Caco-2 (cell line): Measurements from ENCODE around the gene SERPINB7. TPM values are rescaled to one million over a fixed set of nuclear protein-coding genes. Genes with fewer than 3 reads are reported as not detected.

Experiments used
- Bru-seq: library from RNA; stranded (reverse); fragments of 400-500 nt; gene quantifications from one replicate; lab custom pipeline; 2021; lab: Mats Ljungman, UMichigan
- BruChase-seq, 2 experiments: library from RNA; stranded (reverse); fragments of 400-500 nt; gene quantifications; one replicate each; lab custom pipeline; 2021; lab: Mats Ljungman, UMichigan
- BruUV-seq: library from RNA; stranded (reverse); fragments of 400-500 nt; replicated peaks from 2 replicates; lab custom pipeline; 2021; lab: Mats Ljungman, UMichigan
- CTCF ChIA-PET: fragments of 300-600 bp; sonication (Branson Sonifier 250); formaldehyde crosslinking; loops from one replicate; lab custom pipeline; 2022; ENCODE audit warnings: antibody characterized with exemption; lab: Charles Lee
- POLR2A ChIA-PET: fragments of 300-600 bp; sonication (Branson Sonifier 250); formaldehyde crosslinking; loops from one replicate; lab custom pipeline; 2022; ENCODE audit warnings: antibody characterized with exemption; lab: Charles Lee
- DNase-seq, 2 experiments: peaks; one replicate each; pipeline versions ENCODE4 v3.0.0 to v3.0.0-alpha.2; 2020 to 2022
- H3K27me3 ChIP-seq: replicated peaks from 2 replicates; pipeline ENCODE4 v1.6.0; 2011; ENCODE audit warnings: low read length; ENCODE audit not compliant: control insufficient read depth, insufficient read depth
- H3K36me3 ChIP-seq: 2 replicates; pipeline ENCODE4 v1.5.1; 2011; ENCODE audit warnings: low read length; ENCODE audit not compliant: control insufficient read depth, insufficient read depth
- H3K4me1 ChIP-seq: fragments of 250-450 bp; sonication (Bioruptor Pico); 2 replicates; pipeline ENCODE4 v1.5.1; 2020; ENCODE audit warnings: mild to moderate bottlenecking
- H3K4me3 ChIP-seq: 2 replicates; pipeline ENCODE4 v1.5.1; 2011; ENCODE audit warnings: low read depth, mild to moderate bottlenecking, control low read depth, low read length
- H3K9me3 ChIP-seq: fragments of 250-450 bp; sonication (Bioruptor Pico); 2 replicates; pipeline ENCODE4 v1.5.1; 2020; ENCODE audit warnings: mild to moderate bottlenecking, moderate library complexity
- H3K27ac Mint-ChIP-seq: one replicate; pipeline ENCODE4 v1.8.0; 2022; ENCODE audit warnings: mixed read lengths; ENCODE audit not compliant: unreplicated experiment
- H3K27me3 Mint-ChIP-seq: one replicate; pipeline ENCODE4 v1.8.0; 2022; ENCODE audit warnings: mixed read lengths; ENCODE audit not compliant: insufficient read depth, unreplicated experiment
- H3K36me3 Mint-ChIP-seq: one replicate; pipeline ENCODE4 v1.8.0; 2022; ENCODE audit warnings: mild to moderate bottlenecking, mixed read lengths; ENCODE audit not compliant: insufficient read depth, unreplicated experiment
- H3K4me1 Mint-ChIP-seq: one replicate; pipeline ENCODE4 v1.8.0; 2022; ENCODE audit warnings: low read depth, mixed read lengths; ENCODE audit not compliant: unreplicated experiment
- H3K4me3 Mint-ChIP-seq: one replicate; pipeline ENCODE4 v1.8.0; 2022; ENCODE audit warnings: mild to moderate bottlenecking, moderate library complexity, mixed read lengths; ENCODE audit not compliant: unreplicated experiment
- H3K9me3 Mint-ChIP-seq: one replicate; pipeline ENCODE4 v1.8.0; 2022; ENCODE audit warnings: mixed read lengths; ENCODE audit not compliant: unreplicated experiment
- intact Hi-C: fragments of 100-400 bp; cut with micrococcal nuclease; formaldehyde crosslinking; loops from one replicate; pipeline ENCODE4 v1.10.0; 2022; ENCODE audit not compliant: unreplicated experiment
- long read RNA-seq: library from polyadenylated mRNA; stranded (forward); transcript quantifications from one replicate; pipeline ENCODE4 v2.0.0, GENCODE V29; 2022
- total RNA-seq: library from RNA; stranded (reverse); gene quantifications from 2 replicates; pipeline ENCODE4 v1.2.3, GENCODE V29; 2022
- TF ChIP-seq, protein P1 (sequence below), 2 experiments: fragments of 200-600 bp in 1 of 2; IDR thresholded peaks; 1 replicate in 1 of 2; 2 replicates in 1 of 2; pipeline versions ENCODE4 v1.5.1 to v1.8.0; 2011 to 2022; ENCODE audit warnings: antibody characterized with exemption in 1 of 2, control low read depth in 1 of 2, inconsistent platforms in 1 of 2, low read depth in 1 of 2, low read length in 1 of 2, mild to moderate bottlenecking in 1 of 2, moderate library complexity in 1 of 2; ENCODE audit not compliant: insufficient read depth in 1 of 2, severe bottlenecking in 1 of 2, unreplicated experiment in 1 of 2

SERPINB7 gene, protein sequence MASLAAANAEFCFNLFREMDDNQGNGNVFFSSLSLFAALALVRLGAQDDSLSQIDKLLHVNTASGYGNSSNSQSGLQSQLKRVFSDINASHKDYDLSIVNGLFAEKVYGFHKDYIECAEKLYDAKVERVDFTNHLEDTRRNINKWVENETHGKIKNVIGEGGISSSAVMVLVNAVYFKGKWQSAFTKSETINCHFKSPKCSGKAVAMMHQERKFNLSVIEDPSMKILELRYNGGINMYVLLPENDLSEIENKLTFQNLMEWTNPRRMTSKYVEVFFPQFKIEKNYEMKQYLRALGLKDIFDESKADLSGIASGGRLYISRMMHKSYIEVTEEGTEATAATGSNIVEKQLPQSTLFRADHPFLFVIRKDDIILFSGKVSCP
- not detected in 2 replicates for total RNA-seq
- Bru-seq, nascent RNA: not detected
- not detected for BruChase-seq, experiment 1, labeled RNA remaining after a 2-hour chase
- not detected for BruChase-seq, experiment 2, labeled RNA remaining after a 6-hour chase
- long read RNA-seq: 0 reads

DNA sequence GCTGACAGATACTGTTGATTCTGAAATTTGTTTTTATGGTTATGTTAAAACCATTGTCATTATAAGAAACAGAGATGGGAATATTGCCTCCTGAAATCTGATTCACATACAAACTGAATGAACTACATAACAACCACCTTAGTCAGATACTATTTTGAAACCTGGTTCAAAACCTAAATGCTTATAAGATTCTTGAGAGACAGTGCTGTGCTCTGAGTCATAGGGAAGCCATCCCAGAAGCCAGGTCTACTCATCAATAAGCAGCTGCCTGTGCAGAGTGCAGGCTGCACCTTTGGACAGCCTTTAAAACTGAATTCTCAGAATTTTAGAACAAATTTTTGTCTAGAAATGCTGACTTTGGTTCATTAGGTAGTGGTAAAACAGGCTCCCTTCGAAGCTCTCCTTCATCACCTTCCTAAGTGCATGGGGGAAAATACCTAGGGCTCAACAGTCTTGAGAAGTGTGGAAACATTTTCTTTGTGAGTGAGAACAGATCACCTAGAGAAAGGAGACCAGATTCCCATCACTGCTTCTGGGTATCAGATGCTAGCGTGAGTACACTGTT, at the start of gene SERPINB7:
Gene SERPINB7, plus strand, starts transcription at position 253 of the 565 bp plus-strand sequence. CDS start 6,955 bp downstream, outside the sequence.
- ChIA-PET CTCF (no interaction called here), POLR2A (no interaction called here)
- Mint-ChIP-seq H3K9me3 (no peaks in the 10 kb centered on the region), H3K36me3 (no peaks in the 10 kb centered on the region), H3K27me3 (peaks cover 2% of the 10 kb centered on the region), H3K4me3 (no peak within 1 kb of the TSS), H3K4me1 (no peaks in the 10 kb centered on the region), H3K27ac (no peak within 1 kb of the TSS)
- TF ChIP-seq, protein P1, sequence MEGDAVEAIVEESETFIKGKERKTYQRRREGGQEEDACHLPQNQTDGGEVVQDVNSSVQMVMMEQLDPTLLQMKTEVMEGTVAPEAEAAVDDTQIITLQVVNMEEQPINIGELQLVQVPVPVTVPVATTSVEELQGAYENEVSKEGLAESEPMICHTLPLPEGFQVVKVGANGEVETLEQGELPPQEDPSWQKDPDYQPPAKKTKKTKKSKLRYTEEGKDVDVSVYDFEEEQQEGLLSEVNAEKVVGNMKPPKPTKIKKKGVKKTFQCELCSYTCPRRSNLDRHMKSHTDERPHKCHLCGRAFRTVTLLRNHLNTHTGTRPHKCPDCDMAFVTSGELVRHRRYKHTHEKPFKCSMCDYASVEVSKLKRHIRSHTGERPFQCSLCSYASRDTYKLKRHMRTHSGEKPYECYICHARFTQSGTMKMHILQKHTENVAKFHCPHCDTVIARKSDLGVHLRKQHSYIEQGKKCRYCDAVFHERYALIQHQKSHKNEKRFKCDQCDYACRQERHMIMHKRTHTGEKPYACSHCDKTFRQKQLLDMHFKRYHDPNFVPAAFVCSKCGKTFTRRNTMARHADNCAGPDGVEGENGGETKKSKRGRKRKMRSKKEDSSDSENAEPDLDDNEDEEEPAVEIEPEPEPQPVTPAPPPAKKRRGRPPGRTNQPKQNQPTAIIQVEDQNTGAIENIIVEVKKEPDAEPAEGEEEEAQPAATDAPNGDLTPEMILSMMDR (IDR thresholded peaks at IDR 0.05; ENCODE audit: insufficient read depth in 1 of 2, low read depth in 1 of 2, low read length in 1 of 2, severe bottlenecking in 1 of 2, unreplicated experiment in 1 of 2): no peak
- Histone ChIP-seq H3K27me3 (no peaks in the 10 kb centered on the region), H3K4me3 (no peak within 1 kb of the TSS), H3K36me3 (no peaks in the 10 kb centered on the region), H3K9me3 (no peaks in the 10 kb centered on the region), H3K4me1 (no peaks in the 10 kb centered on the region)
- no peak for DNase-seq
- no TSS peak for BruUV-seq
- intact Hi-C loops: no loop called here

GRCh38 chr18:63725682-63726480, 49.3 kb upstream of the SERPINB7 start:
- TF ChIP-seq, protein P1 (IDR thresholded peaks at IDR 0.05; ENCODE audit: insufficient read depth in 1 of 2, low read depth in 1 of 2, low read length in 1 of 2, severe bottlenecking in 1 of 2, unreplicated experiment in 1 of 2): no peak
- intact Hi-C loops: no loop called here
- ChIA-PET CTCF (no interaction called here), POLR2A (no interaction called here)
- no peaks in the 10 kb centered on the region for H3K36me3 Mint-ChIP-seq
- Histone ChIP-seq H3K4me3 (no peak overlapping the region), H3K36me3 (no peaks in the 10 kb centered on the region), H3K9me3 (no peaks in the 10 kb centered on the region), H3K4me1 (no peaks in the 10 kb centered on the region), H3K27me3 (no peaks in the 10 kb centered on the region)
- H3K9me3 Mint-ChIP-seq: no peaks in the 10 kb centered on the region
- no TSS peak for BruUV-seq
- H3K4me3 Mint-ChIP-seq: no peak overlapping the region
- no peaks in the 10 kb centered on the region for H3K4me1 Mint-ChIP-seq
- peaks cover 3% of the 10 kb centered on the region for H3K27me3 Mint-ChIP-seq
- no peak overlapping the region for H3K27ac Mint-ChIP-seq
- no peak for DNase-seq

DNA sequence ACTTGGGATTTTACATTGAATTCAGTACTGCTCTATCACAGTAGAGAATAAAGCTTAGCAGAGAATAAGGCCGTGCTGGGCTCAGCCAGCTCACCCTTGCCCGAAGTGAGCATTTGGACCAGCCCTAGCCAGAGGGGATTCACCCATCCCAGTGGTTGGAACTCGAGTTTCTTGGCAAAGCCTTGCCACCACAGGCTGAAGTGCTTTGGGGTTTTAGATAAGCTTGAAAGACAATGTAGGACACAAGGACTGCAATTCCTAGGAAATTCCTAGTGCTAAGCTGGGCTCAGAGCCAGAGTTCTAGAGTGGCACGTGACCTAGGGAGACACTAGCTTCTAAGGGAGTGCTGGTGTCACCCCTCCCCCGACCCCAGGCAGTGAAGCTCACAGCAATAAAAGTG, 44.4 kb upstream of the SERPINB7 start:
- ChIA-PET POLR2A (no interaction called here), CTCF (no interaction called here)
- H3K27ac Mint-ChIP-seq: no peak overlapping the region
- H3K27me3 Mint-ChIP-seq: no peaks in the 10 kb centered on the region
- no peaks in the 10 kb centered on the region for H3K9me3 Mint-ChIP-seq
- H3K36me3 Mint-ChIP-seq: no peaks in the 10 kb centered on the region
- Histone ChIP-seq H3K4me1 (no peaks in the 10 kb centered on the region), H3K9me3 (no peaks in the 10 kb centered on the region), H3K27me3 (no peaks in the 10 kb centered on the region), H3K4me3 (no peak overlapping the region), H3K36me3 (no peaks in the 10 kb centered on the region)
- no TSS peak for BruUV-seq
- DNase-seq: no peak
- no peaks in the 10 kb centered on the region for H3K4me1 Mint-ChIP-seq
- intact Hi-C loops: no loop called here
- no peak overlapping the region for H3K4me3 Mint-ChIP-seq
- TF ChIP-seq, protein P1 (IDR thresholded peaks at IDR 0.05; ENCODE audit: insufficient read depth in 1 of 2, low read depth in 1 of 2, low read length in 1 of 2, severe bottlenecking in 1 of 2, unreplicated experiment in 1 of 2): no peak
